ENCODE data around the gene TGFA. TPM values are rescaled to one million over a fixed set of nuclear protein-coding genes. Genes with fewer than 3 reads are reported as not detected.

The TGFA gene
- total RNA-seq, 2 donors from 2014 or later = 1.1 to 1.9 TPM

GRCh38 chr2:70496819-70497218, 56.8 kb downstream of the TGFA start:
- H3K27me3 ChIP-seq (replicated peaks; ENCODE audit: insufficient read depth) = no peaks in the 10 kb centered on the region
- H3K4me3 ChIP-seq = no peak overlapping the region
- TF ChIP-seq, protein P1, sequence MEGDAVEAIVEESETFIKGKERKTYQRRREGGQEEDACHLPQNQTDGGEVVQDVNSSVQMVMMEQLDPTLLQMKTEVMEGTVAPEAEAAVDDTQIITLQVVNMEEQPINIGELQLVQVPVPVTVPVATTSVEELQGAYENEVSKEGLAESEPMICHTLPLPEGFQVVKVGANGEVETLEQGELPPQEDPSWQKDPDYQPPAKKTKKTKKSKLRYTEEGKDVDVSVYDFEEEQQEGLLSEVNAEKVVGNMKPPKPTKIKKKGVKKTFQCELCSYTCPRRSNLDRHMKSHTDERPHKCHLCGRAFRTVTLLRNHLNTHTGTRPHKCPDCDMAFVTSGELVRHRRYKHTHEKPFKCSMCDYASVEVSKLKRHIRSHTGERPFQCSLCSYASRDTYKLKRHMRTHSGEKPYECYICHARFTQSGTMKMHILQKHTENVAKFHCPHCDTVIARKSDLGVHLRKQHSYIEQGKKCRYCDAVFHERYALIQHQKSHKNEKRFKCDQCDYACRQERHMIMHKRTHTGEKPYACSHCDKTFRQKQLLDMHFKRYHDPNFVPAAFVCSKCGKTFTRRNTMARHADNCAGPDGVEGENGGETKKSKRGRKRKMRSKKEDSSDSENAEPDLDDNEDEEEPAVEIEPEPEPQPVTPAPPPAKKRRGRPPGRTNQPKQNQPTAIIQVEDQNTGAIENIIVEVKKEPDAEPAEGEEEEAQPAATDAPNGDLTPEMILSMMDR (IDR thresholded peaks at IDR 0.05) = no peak
- DNase-seq (ENCODE audit: low spot score) (no peak), ATAC-seq (ENCODE audit: insufficient number of reproducible peaks, low FRiP score, low read depth) (no peak)
- no peaks in the 10 kb centered on the region for H3K36me3 ChIP-seq
- no peaks in the 10 kb centered on the region for H3K9me3 ChIP-seq
- H3K4me1 ChIP-seq (ENCODE audit: control insufficient read depth in 1 of 2, low read depth in 2 of 2) = no peaks in the 10 kb centered on the region
- no peak overlapping the region for H3K27ac ChIP-seq

DNA sequence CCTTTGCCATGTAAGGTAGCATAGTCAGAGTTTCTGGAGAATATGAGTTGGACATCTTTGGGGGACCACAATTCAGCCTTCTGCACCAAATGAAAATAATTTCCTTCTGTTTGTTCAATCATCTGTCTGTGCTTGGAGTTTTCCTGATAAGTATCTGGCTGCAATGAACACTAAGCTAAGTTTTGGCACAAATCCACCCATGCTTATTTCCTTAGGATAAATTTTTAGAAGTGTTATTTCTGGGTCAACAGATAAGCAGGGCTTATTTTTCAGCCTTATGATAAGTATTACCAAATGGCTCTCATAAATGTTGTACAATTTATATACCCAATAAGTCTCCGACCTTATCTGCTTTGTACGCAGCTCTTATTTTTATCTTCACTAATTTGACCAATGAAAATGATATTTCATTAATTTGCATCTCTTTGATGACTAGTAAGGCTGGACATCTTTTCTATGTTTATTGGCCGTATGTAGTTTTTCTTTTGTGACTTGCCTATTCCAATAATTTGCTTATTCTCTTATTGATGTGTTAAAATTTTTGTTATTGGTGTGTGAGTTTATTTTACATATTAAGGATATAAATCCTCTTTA, 59.2 kb downstream of the TGFA start:
- ATAC-seq (ENCODE audit: insufficient number of reproducible peaks, low FRiP score, low read depth) (no peak), DNase-seq (ENCODE audit: low spot score) (no peak)
- H3K9me3 ChIP-seq = no peaks in the 10 kb centered on the region
- H3K27me3 ChIP-seq (replicated peaks; ENCODE audit: insufficient read depth) = no peaks in the 10 kb centered on the region
- H3K4me3 ChIP-seq = no peak overlapping the region
- no peak overlapping the region for H3K27ac ChIP-seq
- H3K36me3 ChIP-seq = no peaks in the 10 kb centered on the region
- TF ChIP-seq, protein P1 (IDR thresholded peaks at IDR 0.05) = no peak
- H3K4me1 ChIP-seq (ENCODE audit: control insufficient read depth in 1 of 2, low read depth in 2 of 2) = no peaks in the 10 kb centered on the region

DNA sequence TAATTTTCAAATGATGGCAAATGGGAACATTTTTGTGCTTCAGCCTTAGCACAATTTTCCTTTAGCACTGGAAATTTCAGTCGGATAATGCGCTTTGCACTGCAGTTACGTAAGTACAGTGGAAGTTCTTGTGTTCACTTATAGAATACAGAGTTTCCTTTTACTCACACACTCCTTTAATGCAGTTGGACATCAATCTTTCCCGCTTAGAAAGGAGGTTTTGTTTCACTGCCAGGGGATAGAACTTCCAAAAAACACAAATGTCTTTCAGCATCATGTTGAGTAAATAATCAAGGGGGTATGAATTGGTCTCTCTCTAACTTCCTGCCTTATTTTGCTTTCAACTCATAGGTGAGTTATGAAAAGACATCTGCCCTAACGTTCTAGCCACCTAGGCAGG, 63.2 kb downstream of the TGFA start:
- DNase-seq (ENCODE audit: low spot score) (no peak), ATAC-seq (ENCODE audit: insufficient number of reproducible peaks, low FRiP score, low read depth) (no peak)
- no peaks in the 10 kb centered on the region for H3K36me3 ChIP-seq
- H3K4me3 ChIP-seq = no peak overlapping the region
- H3K9me3 ChIP-seq = no peaks in the 10 kb centered on the region
- TF ChIP-seq, protein P1 (IDR thresholded peaks at IDR 0.05) = no peak
- H3K4me1 ChIP-seq (ENCODE audit: control insufficient read depth in 1 of 2, low read depth in 2 of 2) = no peaks in the 10 kb centered on the region
- H3K27me3 ChIP-seq (replicated peaks; ENCODE audit: insufficient read depth) = no peaks in the 10 kb centered on the region
- H3K27ac ChIP-seq = no peak overlapping the region

GRCh38 chr2:70489165-70489564, 64.5 kb downstream of the TGFA start:
- no peak overlapping the region for H3K27ac ChIP-seq
- H3K9me3 ChIP-seq = no peaks in the 10 kb centered on the region
- TF ChIP-seq, protein P1 (IDR thresholded peaks at IDR 0.05) = no peak
- H3K4me3 ChIP-seq = no peak overlapping the region
- no peak for DNase-seq (ENCODE audit: low spot score)
- no peaks in the 10 kb centered on the region for H3K36me3 ChIP-seq
- ATAC-seq (ENCODE audit: insufficient number of reproducible peaks, low FRiP score, low read depth) = no peak
- no peaks in the 10 kb centered on the region for H3K4me1 ChIP-seq (ENCODE audit: control insufficient read depth in 1 of 2, low read depth in 2 of 2)
- no peaks in the 10 kb centered on the region for H3K27me3 ChIP-seq (replicated peaks; ENCODE audit: insufficient read depth)

DNA sequence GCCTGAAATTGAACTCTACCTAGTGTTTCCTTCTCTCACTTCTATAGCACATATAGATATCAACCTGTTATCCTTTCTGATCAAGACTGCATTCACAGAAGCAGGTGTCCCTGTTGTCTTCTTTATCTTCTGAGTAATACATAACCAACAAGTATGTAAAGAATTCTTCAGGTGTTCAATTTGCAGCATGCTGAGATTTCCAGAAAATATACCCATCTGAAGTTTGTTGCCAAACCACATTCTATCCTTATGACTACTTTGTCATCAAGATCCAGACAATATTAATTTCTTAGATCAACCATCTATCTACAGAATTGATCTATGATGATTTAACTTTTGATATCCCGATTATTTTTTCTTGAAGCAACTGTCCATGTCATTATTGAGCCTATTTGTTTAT, 69.5 kb downstream of the TGFA start:
- TF ChIP-seq, protein P1 (IDR thresholded peaks at IDR 0.05) = no peak
- H3K9me3 ChIP-seq = no peaks in the 10 kb centered on the region
- DNase-seq (ENCODE audit: low spot score) = no peak
- no peaks in the 10 kb centered on the region for H3K4me1 ChIP-seq (ENCODE audit: control insufficient read depth in 1 of 2, low read depth in 2 of 2)
- no peaks in the 10 kb centered on the region for H3K27me3 ChIP-seq (replicated peaks; ENCODE audit: insufficient read depth)
- no peaks in the 10 kb centered on the region for H3K36me3 ChIP-seq
- H3K4me3 ChIP-seq = no peak overlapping the region
- H3K27ac ChIP-seq = no peak overlapping the region
- ATAC-seq (ENCODE audit: insufficient number of reproducible peaks, low FRiP score, low read depth) = no peak

All from thoracic aorta (tissue), 2 donors.